GM18511 (cell line): ENCODE data around the gene ASPG.

Source experiments
- ATAC-seq: cut with Tn5 transposase; IDR thresholded peaks from one replicate; pipeline ENCODE4 v1.9.1; 2021; ENCODE audit warnings: mild to moderate bottlenecking, moderate library complexity; ENCODE audit not compliant: unreplicated experiment

The ASPG gene

DNA sequence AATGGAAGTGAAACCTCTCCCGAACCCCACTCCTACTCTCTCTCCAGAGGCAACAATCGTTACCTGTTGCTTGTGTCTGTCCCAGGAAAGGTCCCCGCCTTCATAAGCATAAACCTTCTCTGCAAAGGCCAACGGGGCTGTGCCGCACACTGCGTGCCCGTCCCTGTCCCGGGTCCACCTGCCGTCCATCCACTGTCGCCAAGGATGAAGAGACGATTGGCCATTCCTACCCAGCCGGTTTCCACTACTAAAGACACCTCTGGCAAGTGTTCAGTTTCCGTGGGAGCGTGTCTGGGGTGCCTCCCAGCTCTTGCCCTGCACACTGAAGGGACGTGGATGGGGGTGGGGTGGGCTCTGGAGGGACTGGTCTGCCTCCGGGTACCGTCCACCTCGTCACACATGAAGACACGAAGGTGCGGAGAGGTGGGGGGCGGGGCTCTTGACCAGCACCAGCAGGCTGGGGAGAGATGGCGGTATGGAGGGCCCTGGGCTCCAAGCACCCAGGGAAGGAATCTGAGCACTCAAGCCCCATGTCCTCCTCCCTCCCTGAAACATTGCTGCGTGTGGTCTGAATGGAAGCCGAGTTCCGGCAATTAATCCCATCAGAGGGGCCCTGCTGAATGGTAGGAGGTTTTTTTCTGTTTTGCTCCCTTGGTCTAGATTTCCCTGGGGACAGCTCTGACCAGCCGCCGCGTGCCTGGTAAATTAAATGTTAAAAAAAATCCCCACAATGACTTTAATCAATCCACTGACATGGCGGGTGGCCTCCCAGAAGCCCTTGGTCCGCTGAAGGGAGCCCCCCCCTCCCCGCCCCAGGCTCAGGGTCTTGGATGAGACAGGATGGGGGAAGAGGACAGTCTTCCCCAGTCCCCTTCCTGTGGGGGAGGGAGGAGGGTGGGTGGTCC is 48.8 kb downstream of the ASPG start:
- no peak for ATAC-seq

- no peak for ATAC-seq
Measured at GRCh38 chr14:104135121-104135903, 49.8 kb downstream of the ASPG start.

GRCh38 chr14:104135904-104136471 is 50.5 kb downstream of the ASPG start:
- ATAC-seq = no peak

DNA sequence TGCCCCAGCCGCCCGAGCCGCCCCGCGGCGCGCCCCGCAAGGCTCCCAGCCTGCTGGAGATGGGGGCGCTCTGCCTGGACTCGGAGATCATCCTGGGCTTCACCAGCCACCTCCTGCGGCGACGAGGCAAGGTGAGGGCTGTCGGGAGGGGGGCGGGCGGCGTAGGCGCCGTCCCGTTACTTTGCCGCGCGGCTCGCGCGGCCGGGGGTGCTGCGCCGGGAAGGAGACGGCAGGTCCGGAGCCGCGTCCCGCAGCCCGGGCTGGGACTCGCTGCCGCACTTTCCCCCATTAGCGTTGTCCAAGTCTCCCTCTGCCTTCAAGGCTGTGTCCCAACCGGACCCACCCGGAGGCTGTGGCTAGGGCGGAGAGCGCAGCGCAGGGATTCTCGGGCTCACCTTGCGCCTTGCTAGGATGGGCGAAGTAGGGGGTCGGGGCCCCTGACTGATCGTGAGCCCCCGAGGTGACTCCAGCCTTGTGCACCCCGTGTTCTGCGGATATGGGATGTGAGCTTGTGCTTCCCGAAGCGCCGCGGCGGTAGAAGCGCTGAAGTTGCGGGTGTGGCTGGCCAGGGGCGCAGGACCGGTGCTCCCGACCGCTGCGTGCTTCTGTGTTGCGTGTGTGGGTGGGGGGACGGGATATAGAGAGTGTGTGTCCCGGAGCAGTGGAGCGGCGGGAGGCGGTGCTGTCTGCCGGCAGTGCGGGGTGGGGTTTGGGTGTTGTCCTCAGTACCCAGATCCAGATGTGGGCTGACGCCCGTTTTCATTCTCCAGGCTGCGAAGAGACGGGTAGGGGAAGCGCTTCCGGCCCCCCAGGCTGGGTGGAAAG is 51.2 kb downstream of the ASPG start:
- ATAC-seq = no peak

GRCh38 chr14:104137297-104138097 is 52.0 kb downstream of the ASPG start:
- no peak for ATAC-seq

DNA sequence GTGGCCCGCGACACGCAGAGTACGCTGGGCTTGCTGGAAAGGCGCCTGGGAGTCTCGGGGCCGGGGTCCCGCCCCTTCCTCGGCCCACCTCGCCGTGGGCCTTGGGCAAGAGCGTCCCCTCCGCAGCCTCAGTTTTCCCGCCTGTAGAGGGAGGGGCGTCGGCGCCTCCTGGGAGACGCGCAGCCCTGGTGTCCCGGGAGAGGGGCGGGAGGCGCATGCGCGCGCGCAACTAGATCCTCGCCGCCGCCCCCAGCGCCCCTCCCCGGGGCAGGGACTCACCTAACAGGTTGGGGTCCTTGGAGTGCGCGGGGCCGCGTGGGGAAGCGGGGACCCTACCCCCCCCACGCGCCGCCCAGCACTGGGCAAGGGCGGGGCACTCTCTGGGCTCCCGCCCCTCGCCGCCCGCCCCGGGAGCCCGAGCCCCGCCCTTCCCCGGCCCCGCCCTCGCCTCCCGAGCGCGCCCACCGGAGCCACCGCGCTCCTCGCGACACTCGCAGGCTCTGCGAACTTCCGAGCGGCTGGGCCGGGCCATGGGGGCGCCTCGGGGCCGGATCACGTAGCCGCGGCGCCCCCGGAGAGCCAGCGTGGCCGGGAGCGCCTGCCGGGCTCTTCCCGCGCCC is 52.7 kb downstream of the ASPG start, which contains the start of gene KIF26A:
KIF26A (plus strand) TSS at position 490 of the 620 bp plus-strand sequence. CDS start 136 bp downstream, outside the sequence.
- no peak for ATAC-seq

- no peak for ATAC-seq
Measured at GRCh38 chr14:104138718-104139459, 53.4 kb downstream of the ASPG start.

DNA sequence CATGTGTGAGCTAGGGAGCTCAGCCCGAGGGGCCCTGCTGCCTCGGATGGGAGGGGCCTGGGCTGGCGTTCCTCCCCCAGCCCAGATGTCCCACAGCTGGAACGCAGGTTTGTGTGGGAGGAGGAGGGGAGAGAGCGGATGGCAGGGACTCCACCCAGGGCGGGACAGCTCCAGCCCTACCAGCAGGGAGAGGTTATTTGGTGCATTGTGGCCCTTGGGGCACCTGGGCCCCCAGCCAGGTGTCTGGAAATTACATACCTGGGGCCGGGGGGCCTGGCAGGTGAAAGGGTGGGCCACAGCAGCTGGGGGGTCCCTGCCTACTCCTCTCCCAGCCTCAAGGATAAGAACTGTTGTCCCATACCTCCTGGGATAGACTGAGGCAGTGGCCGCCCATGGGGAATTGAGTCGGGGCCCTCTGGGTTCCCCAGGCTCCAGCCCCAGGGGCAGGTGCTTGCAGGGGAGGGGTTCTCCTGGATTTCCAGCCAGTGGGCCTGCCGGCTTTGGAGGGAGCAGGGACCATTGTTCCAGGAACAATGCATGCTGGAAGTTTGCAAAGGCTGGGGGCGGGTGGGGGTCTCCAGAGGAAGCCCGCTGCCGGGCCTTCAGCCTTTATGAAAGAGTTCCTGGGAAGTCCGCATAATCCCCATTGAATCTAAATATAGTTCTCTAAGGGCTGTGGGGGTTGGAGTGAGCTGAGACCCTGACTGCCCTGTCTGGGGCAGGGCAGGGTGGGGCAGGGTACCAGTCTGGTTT is 54.1 kb downstream of the ASPG start:
- no peak for ATAC-seq

- no peak for ATAC-seq
Measured at GRCh38 chr14:104140213-104140462, 54.6 kb downstream of the ASPG start.

GRCh38 chr14:104140463-104141331 is 55.2 kb downstream of the ASPG start:
- ATAC-seq = no peak

- no peak for ATAC-seq
Measured at GRCh38 chr14:104141621-104142091, 56.2 kb downstream of the ASPG start.

DNA sequence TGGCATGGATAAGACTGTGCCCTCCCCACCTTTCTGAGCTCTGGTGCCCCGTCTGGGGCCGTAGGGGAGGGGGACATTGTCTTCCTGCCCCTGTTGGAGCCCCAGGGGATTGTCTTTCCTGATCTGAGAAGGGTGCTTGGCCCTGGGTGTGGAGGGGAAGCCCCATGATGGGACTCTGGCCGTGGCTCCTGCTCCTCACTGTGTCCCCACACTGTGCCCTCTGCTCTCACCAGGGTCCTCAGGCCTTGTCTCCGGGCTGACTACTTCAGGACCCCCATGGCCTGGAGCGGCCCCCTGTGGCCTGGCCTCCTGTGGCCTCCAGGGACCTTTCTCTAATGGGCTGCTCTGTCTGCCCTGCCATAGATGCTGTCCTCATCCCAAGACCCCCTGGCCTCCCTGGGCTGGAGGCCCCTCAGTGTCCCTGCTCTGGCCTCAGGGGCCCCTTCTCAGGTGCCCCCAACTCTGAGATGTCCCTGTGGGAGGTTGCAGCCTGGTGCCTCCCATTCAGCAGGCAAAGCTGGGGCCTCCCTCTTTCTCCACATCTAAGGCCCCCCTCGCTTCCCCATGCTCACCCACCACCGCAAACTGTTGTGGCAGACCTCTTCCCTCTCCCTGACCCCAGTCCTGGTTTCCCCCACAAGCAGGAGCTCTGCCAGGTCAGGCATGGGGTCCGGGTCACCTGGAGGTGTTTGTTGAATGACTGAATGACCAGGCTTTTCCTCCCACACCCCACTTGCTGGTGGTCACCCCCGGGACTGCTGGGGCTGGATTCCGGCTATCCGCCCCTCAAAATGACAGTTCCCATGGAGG is 56.8 kb downstream of the ASPG start:
- ATAC-seq = no peak

GRCh38 chr14:104142946-104143470 is 57.5 kb downstream of the ASPG start:
- ATAC-seq = no peak

GRCh38 chr14:104143521-104144452 is 58.3 kb downstream of the ASPG start:
- no peak for ATAC-seq

DNA sequence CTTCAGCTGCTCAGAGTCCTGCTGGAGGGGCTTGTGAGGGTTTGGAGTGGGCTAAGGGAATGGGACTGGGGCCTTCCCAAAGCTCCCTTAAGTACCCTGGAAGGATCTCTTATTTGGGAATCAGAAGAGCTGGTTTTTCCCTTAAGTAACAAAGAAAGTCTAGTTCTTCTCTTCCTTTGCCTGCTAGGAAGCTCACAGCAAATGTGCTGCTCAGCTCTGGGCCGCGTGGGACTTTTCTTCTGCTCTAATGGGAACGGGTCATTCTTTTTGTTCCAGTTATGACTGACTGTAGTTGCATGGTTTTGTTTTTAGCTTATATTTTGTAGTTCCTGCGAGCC is 58.9 kb downstream of the ASPG start:
- ATAC-seq = no peak
